Calu3 (cell line): ENCODE data around the gene SBDS. TPM values are rescaled to one million over a fixed set of nuclear protein-coding genes. Genes with fewer than 3 reads are reported as not detected.

Experiments
- BruUV-seq: library from RNA; stranded (reverse); fragments of 400-500 nt; replicated peaks from 2 replicates; lab custom pipeline; 2021; lab: Mats Ljungman, UMichigan
- CTCF ChIA-PET: fragments of 300-600 bp; sonication (Branson Sonifier 250); formaldehyde crosslinking; loops from one replicate; lab custom pipeline; 2022; ENCODE audit warnings: antibody characterized with exemption; lab: Charles Lee
- DNase-seq: peaks from one replicate; pipeline ENCODE4 v3.0.0; 2022
- H3K27ac Mint-ChIP-seq: one replicate; pipeline ENCODE4 v1.8.0; 2022; ENCODE audit warnings: mixed read lengths; ENCODE audit not compliant: unreplicated experiment
- H3K27me3 Mint-ChIP-seq: one replicate; pipeline ENCODE4 v1.8.0; 2022; ENCODE audit warnings: mixed read lengths; ENCODE audit not compliant: unreplicated experiment
- H3K36me3 Mint-ChIP-seq: one replicate; pipeline ENCODE4 v1.8.0; 2022; ENCODE audit warnings: mild to moderate bottlenecking, moderate library complexity, mixed read lengths; ENCODE audit not compliant: insufficient read depth, unreplicated experiment
- H3K4me1 Mint-ChIP-seq: one replicate; pipeline ENCODE4 v1.8.0; 2022; ENCODE audit warnings: mild to moderate bottlenecking, low read depth, mixed read lengths; ENCODE audit not compliant: unreplicated experiment
- H3K4me3 Mint-ChIP-seq: one replicate; pipeline ENCODE4 v1.8.0; 2022; ENCODE audit warnings: mild to moderate bottlenecking, low read depth, moderate library complexity, mixed read lengths; ENCODE audit not compliant: unreplicated experiment
- H3K9me3 Mint-ChIP-seq: one replicate; pipeline ENCODE4 v1.8.0; 2022; ENCODE audit warnings: low read depth, mixed read lengths; ENCODE audit not compliant: unreplicated experiment
- intact Hi-C: fragments of 100-400 bp; cut with micrococcal nuclease; formaldehyde crosslinking; loops from one replicate; pipeline ENCODE4 v1.10.0; 2022; ENCODE audit not compliant: unreplicated experiment
- total RNA-seq: library from RNA; stranded (reverse); gene quantifications from 2 replicates; pipeline ENCODE4 v1.2.3, GENCODE V29; 2022
- TF ChIP-seq, protein P1 (sequence below): fragments of 200-600 bp; IDR thresholded peaks from one replicate; pipeline ENCODE4 v1.8.0; 2022; ENCODE audit warnings: antibody characterized with exemption; ENCODE audit not compliant: unreplicated experiment

Gene SBDS
- total RNA-seq, 1 experiment from 2014 or later: 54.6 TPM

DNA sequence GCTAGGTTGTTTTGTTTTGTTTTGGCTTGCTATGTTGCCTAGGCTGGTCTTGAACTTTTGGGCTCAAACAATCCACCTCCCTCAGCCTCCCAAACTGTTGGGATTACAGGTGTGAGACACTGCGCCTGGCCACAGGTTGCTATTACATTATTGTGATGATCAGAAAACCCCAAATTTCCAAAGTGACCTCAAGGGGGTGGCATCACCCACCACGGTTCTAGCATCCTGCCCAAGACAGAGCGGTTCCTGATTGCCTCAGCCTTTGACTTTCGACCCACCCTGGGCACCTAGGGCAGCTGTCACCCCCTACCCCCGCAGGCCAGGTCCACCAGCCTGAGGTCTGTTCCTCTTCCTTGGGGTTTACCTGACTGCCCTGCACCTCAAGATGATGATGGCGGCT is 28.4 kb downstream of the SBDS start:
- TF ChIP-seq, protein P1, sequence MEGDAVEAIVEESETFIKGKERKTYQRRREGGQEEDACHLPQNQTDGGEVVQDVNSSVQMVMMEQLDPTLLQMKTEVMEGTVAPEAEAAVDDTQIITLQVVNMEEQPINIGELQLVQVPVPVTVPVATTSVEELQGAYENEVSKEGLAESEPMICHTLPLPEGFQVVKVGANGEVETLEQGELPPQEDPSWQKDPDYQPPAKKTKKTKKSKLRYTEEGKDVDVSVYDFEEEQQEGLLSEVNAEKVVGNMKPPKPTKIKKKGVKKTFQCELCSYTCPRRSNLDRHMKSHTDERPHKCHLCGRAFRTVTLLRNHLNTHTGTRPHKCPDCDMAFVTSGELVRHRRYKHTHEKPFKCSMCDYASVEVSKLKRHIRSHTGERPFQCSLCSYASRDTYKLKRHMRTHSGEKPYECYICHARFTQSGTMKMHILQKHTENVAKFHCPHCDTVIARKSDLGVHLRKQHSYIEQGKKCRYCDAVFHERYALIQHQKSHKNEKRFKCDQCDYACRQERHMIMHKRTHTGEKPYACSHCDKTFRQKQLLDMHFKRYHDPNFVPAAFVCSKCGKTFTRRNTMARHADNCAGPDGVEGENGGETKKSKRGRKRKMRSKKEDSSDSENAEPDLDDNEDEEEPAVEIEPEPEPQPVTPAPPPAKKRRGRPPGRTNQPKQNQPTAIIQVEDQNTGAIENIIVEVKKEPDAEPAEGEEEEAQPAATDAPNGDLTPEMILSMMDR: no peak
- no peak overlapping the region for H3K27ac Mint-ChIP-seq
- no peaks in the 10 kb centered on the region for H3K9me3 Mint-ChIP-seq
- intact Hi-C loops: no loop called here
- peaks cover 5% of the 10 kb centered on the region for H3K36me3 Mint-ChIP-seq
- no peaks in the 10 kb centered on the region for H3K27me3 Mint-ChIP-seq
- no peak overlapping the region for H3K4me3 Mint-ChIP-seq
- no peak for DNase-seq
- H3K4me1 Mint-ChIP-seq: no peaks in the 10 kb centered on the region
- BruUV-seq: no TSS peak
- CTCF ChIA-PET: no interaction called here

DNA sequence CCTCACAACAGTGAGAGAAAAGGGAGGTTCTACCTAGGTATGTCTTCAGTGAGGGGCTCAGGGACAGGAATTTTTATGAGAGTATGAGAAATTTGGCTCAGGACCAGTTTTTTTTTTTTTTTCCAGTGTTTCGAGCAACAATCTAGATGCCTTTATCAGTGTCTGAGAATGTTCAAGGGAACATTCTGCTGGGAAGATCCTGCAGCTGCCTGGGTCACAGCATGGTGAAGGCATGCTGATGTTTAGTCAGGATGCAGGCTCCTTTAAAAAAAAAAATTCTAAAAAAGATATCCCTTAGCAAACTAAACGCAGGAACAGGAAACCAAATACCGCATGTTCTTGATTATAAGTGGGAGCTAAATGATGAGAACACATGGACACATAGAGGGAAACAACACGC is 31.0 kb downstream of the SBDS start:
- Mint-ChIP-seq H3K36me3 (peaks cover 14% of the 10 kb centered on the region), H3K9me3 (no peaks in the 10 kb centered on the region), H3K27me3 (no peaks in the 10 kb centered on the region), H3K4me1 (peaks cover 1% of the 10 kb centered on the region), H3K4me3 (no peak overlapping the region), H3K27ac (no peak overlapping the region)
- BruUV-seq: no TSS peak
- intact Hi-C loops: no loop called here
- CTCF ChIA-PET: no interaction called here
- DNase-seq: no peak
- TF ChIP-seq, protein P1: no peak

- peaks cover 26% of the 10 kb centered on the region for H3K4me1 Mint-ChIP-seq
- H3K9me3 Mint-ChIP-seq: no peaks in the 10 kb centered on the region
- H3K36me3 Mint-ChIP-seq: peaks cover 30% of the 10 kb centered on the region
- no peak overlapping the region for H3K4me3 Mint-ChIP-seq
- intact Hi-C loops: no loop called here
- no TSS peak for BruUV-seq
- no peak for DNase-seq
- CTCF ChIA-PET: no interaction called here
- H3K27ac Mint-ChIP-seq: no peak overlapping the region
- no peaks in the 10 kb centered on the region for H3K27me3 Mint-ChIP-seq
- TF ChIP-seq, protein P1: no peak
Observed at GRCh38 chr7:66961096-66961495, 34.3 kb downstream of the SBDS start.

DNA sequence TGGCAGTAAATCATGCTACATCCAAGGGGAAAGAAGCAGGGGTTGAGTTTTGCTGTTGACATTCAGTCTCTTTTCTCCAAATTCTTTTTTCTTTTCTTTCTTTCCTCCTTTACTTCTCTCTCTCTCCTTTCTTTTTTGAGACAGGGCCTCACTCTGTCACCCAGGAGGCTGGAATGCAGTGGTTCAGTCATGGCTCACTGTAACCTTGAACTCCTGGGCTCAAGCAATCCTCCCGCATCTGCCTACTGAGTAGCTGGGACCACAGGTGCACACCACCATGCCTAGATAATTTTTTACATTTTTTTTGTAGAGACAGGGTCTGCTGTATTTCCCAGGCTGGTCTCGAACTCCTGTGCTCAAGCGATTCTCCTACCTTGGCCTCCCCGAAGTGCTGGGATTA is 35.2 kb downstream of the SBDS start:
- Mint-ChIP-seq H3K9me3 (no peaks in the 10 kb centered on the region), H3K27ac (no peak overlapping the region), H3K4me1 (peaks cover 26% of the 10 kb centered on the region), H3K27me3 (no peaks in the 10 kb centered on the region), H3K36me3 (peaks cover 30% of the 10 kb centered on the region), H3K4me3 (no peak overlapping the region)
- BruUV-seq: no TSS peak
- CTCF ChIA-PET: no interaction called here
- TF ChIP-seq, protein P1: no peak
- intact Hi-C loops: no loop called here
- DNase-seq: no peak
